Activated CD4-positive, alpha-beta T cell treated with anti-CD3 and anti-CD28 coated beads, Interleukin-2, amount 50 U/mL, for 24 hours (primary cell): ENCODE data around the gene GRIK5.
A peak's percentile ranks its signal among the peaks of the same experiment; 100 is the strongest.
"Not testable (repeated sequence)": the region's sequence is repeated elsewhere in the genome, so short reads cannot be mapped to it uniquely, and the experiment has no call there.

ENCODE experiments used
- DNase-seq, 2 donors: peaks; one replicate each; pipeline ENCODE4 v3.0.0-alpha.2; 2020; ENCODE audit warnings: low read depth in 1 of 2, low spot score in 1 of 2

The GRIK5 gene, protein sequence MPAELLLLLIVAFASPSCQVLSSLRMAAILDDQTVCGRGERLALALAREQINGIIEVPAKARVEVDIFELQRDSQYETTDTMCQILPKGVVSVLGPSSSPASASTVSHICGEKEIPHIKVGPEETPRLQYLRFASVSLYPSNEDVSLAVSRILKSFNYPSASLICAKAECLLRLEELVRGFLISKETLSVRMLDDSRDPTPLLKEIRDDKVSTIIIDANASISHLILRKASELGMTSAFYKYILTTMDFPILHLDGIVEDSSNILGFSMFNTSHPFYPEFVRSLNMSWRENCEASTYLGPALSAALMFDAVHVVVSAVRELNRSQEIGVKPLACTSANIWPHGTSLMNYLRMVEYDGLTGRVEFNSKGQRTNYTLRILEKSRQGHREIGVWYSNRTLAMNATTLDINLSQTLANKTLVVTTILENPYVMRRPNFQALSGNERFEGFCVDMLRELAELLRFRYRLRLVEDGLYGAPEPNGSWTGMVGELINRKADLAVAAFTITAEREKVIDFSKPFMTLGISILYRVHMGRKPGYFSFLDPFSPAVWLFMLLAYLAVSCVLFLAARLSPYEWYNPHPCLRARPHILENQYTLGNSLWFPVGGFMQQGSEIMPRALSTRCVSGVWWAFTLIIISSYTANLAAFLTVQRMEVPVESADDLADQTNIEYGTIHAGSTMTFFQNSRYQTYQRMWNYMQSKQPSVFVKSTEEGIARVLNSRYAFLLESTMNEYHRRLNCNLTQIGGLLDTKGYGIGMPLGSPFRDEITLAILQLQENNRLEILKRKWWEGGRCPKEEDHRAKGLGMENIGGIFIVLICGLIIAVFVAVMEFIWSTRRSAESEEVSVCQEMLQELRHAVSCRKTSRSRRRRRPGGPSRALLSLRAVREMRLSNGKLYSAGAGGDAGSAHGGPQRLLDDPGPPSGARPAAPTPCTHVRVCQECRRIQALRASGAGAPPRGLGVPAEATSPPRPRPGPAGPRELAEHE

DNA sequence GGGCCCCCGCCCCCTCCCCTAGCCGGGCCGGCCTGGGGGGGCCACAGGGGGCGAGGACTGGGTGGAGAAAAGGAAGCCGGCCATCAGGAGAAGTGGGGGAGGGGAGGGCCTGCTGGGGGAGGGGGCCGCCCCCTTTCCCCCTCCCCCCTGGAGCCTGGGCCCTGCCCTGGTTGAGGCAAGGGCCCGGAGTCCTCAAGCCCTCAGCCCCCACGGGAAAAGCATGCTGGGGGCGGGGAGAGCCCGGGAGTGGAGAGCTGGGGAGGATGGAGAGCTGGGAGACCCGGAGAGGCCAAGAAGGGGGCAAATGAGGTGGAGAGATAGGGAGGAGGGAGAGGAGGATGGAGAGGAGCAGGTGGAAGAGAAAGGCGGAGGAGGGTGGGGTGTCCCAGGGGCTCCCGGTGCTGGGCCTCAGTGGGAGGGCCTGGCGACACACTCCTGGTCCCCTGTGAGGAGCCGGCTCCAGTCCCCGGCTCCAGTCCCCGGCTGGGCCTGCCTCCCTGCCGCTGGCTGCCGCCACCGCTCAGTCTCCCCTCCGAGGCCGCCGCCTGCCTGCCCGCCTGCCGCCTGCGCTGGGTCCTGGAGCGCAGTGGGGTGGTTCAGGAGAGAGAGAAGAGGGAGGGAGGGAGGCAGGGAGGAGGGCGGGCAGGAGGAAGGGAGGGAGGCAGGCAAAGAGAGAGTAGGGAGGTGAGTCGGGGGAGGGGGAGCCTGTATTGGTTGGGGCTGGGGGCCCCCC lies at the start of gene GRIK5:
Gene GRIK5 (minus strand): TSS at position 588 of the 733 bp plus-strand sequence. CDS start 4,436 bp downstream, outside the sequence.
- DNase-seq: no peak

DNA sequence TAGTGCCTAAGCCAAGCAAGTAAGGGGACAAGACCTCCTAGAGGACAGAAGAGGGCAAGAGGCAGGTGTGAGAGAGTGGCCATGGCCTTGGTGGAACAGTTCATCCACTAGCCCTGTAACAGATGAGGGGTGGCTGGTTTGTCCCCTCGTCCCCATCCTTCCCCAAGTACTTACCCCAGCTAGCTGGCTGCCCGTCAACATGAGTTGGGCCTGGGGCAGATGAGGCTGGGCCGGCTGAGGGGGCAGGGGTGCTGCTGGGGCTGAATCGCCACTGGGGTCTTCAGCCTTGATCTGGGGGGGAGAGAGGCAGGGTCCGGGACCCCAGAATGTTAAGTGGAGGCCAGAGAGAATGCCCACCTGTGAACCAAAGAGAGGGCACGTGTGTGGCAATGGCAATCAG lies 47.1 kb upstream of the GRIK5 start:
- DNase-seq: no peak

DNA sequence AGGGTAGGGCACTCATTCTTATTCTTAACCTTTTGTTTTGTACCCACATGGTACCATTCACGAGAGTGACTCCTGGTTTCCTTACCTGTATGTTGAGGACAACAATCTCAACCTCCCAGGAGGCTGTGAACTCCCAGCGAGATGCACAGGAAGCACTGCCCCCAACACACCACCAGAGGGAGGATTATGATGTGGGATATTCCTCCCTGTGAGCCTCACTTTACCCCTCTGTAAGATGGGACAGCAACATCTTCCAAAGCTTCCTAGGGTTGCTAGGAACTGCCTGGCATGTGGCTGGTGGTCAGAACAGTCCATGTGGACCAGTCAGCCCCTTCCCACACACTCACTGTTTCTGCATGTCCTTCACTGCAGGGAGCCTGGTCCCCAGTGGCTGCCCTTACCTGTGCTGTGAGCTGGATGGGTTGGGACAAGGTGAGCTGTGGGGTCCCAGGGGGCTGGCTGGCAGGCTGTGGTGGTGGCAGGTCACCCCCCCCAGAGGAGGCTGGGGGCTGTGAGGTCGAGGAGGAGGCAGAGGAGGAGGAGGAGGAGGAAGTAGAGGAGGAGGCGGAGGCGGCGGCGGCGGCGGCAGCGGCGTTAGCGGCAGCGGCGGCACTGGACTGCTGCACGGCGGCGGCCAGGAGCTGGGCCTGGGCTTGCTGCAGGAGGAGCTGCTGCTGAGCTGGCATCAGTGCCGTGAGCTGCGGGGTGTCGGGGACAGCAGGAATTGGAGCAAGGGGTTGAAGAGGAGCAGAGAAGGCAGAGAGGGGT lies 46.5 kb upstream of the GRIK5 start:
- no peak for DNase-seq

DNA sequence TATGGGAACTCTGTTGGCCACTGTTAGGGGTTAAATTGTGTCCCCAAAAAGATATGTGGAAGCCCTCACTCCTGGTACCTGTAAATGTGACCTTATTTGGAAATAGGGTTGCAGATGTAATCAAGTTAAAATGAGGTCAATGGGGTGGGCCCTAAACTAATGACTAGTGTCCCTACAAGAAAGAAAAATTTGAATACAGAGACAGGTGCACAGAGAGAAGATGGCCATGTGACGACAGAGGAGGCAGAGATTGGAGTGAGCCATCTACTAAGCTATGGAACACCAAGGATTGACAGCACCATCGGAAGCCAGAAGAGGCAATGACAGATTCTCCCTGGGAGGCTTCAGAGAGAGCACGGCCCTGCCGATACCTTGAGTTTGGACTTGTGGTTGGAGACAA lies 45.7 kb upstream of the GRIK5 start:
- DNase-seq: no peak

DNA sequence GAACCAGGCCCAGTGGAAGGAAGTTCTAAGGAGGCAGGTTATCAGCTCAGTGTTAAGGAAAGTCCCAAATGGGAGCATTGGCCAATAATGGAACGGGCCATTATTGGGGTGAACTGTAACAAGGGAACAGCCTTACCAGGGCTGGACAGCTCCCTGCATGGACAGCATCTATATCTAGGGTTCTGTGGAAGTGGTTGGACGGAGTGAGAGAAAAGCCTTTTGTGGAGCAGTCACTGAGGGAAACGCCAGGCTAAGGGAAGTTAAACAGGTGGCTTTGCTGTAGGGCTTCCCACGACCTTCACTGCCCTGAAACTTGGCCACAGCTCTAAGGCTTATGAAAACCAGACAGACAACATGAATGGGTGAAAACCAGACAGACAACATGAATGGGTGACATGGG lies 45.2 kb upstream of the GRIK5 start:
- DNase-seq: no peak

DNA sequence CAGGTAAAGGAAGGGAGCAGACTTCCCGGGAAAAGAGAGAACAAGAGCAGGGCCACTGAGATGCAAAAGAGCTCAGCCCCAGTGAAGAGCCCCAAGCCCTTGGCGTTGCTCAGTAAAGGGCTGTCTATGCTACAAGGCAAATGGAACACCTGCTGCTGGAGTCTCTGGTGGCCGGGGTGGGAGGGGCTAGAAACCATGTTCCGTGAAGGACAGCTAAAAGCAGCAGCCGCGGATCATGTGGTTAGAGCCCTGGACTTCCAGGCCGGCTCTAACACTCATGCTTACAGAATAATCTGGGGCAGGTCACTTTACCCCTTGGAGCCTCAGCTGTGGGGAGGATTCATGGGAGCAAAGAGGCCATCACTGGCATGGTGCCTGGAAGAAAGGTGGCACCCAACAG lies 44.4 kb upstream of the GRIK5 start:
- DNase-seq: no peak

DNA sequence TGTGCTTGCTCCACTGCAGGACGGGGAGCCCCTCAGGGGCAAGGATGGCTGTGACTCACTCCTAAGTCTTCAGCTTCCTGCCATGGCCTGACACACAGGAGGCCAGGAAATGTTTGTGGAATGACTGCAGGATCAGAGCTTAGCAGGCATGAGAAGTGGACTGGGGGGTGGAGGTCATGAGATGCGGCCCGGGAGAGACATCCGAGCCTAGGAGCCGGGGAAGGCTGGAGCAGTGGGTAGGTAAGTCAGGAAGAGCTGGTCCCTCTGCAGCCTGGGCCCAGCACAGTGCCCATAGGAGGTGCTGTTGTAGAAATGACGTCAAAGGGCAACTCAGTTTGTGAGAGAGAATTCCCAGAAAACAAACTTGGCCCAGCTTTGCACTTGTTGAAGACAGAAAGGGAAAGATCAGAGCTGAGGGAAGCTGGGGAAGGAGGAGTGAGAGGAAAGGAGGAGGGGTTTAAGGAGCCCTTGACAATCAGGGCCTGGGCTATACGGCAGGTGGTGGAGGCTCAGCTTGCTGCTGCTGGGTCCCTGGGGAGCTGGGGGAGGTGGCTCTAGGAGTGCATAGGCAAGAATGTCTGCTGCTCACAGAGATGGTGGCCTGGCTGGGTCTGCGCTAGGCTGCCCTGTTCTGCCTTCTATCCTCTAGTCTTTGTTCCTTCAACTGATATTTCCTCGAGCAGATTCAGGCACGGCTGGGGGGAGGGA lies 43.8 kb upstream of the GRIK5 start:
- DNase-seq: no peak

DNA sequence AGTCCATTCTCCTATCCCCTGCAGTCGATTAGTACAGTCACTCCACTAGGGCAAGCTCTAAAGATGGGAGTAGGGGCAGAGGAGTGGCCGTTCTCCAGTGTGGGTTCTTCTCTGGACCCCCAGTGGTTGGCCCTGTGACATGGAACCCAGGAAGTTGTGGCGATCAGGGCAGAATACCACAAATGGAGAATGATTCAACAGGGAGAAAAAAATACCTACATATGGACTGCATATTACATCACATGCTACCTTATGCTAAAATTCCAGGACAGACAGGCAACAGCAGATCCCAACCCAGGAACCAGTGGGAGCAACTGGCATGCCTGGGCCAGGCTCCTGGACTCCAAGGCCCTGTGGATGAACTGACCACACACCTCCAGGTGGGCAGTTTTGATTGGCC lies 41.8 kb upstream of the GRIK5 start:
- no peak for DNase-seq

DNA sequence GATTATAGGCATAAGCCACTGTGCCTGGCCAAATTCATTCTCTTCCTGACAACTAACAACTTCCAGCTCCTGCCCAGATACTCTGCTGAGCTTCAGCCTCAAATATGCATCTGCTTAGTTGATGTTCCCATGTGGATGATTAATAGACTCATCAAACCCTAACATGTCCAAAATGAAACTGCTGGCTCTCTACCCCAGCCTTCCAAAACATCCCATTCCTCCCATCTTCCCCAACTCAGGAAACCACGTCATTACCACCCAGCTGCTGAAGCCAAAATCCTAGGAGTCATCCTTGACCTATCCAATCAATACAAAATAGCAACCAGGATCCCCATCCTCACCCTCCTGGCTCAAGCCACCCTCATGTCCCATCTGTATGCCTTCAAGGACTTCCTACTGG lies 41.4 kb upstream of the GRIK5 start:
- DNase-seq: no peak

DNA sequence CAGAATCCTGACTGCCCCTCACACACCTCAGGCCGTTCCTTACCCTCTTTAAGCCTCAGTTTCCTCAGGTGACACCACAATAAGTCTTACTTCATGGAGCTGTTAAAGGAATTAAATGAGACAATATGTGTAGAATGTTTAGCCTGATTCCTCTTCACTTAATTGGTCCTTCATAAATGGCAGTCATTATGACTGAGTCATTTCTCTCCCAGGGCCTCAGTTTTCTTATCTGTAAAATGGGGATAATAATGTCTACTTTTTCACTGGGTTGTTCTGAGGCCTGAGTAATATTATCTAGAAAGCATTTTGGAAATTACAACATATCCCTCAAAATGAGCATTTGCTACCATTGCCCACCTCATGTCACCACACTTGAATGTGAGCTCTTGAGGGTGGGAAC lies 40.7 kb upstream of the GRIK5 start:
- DNase-seq: no peak

DNA sequence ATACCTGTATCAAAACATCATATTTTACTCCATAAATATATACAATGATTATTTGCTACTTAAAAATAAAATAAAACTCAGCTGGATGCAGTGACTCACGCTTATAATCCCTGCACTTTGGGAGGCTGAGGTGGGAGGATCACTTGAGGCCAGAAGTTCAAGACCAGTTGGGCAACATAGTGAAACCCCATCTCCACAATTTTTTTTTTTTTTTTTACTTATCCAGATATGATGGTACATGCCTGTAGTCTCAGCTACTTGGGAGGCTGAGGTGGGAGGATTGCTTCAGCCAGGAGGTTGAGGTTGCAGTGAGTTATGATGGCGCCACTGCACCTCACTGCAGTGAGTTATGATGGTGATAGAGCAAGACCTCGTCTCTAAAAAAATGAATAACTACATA lies 39.9 kb upstream of the GRIK5 start:
- DNase-seq: no peak

DNA sequence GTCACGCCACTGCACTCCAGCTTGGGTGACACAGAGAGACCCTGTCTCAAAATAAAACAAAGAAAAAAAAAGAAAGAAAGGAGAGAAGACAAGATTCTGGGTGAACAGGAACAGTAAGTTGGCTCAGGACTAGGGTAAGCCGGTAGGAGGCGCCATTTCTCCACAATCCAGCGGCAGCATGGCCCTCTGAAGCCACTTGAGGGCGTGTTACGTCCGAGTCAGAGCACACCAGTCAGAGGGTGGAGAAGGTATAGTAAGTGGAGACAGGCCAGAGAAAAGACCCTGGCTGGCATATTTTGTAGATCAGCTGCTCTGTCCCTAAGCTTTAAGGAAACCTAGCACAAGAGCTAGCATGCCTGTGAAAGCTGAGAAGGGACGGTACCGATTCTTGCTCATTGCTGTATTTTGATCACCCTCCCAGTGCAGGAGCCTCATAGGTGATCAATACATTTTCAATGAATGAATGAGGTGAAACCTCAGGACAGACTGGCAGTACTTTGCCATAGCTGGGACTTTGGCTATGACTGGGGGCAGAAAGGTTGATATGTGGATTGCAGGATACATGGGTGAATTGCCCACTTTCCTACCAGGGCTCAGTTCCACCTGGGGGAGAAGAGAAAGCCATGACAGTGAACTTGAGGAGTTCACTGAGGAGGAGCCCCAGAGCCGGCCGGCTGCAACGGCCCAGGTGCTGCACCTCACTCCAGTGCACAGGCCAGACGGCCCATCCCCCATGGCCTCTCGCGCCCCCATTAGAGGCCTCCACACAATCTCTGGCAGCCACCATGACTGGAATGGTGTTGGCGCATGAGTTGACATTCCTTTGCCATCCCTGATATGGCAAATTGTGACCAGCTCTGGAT lies 38.8 kb upstream of the GRIK5 start:
- peak; percentile 78 to 85 for DNase-seq

DNA sequence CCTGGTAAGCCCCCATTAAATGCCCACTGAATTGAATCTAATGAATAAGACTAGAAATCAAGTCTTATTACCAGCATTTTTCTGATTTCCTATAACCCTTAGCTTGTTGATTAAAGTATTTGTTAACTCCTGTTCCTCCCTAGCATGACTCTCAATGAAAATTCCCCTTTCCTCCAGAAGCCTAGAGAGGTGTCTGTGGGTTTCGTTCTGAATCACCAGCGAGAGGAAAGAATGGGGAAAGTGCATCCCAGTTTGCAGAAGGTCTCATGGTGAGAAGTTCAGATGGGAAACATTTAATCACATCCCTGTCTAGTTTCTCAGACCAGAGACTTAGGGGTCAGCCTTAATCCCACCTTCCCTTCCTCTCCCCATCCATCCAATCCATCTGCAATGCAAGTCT lies 35.4 kb upstream of the GRIK5 start:
- DNase-seq: no peak

DNA sequence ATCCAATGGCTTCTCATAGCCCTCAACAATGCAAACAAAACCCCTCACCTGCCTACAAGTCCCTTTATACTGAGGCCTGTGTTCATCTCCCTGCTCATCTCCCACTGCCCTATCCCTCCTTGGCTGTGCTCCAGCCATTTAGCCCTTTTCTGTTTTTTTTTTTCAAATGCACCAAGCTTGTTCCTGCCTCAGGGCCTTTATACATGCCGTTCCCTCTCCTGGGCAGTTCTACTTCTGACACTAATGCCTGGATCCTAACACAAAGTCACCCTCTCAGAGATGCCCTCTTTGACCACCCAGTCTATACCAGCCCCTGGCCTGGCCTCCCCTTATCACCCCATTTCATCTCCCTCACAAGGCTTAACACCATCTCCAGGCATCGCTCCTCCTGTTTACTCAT lies 32.9 kb upstream of the GRIK5 start:
- no peak for DNase-seq

DNA sequence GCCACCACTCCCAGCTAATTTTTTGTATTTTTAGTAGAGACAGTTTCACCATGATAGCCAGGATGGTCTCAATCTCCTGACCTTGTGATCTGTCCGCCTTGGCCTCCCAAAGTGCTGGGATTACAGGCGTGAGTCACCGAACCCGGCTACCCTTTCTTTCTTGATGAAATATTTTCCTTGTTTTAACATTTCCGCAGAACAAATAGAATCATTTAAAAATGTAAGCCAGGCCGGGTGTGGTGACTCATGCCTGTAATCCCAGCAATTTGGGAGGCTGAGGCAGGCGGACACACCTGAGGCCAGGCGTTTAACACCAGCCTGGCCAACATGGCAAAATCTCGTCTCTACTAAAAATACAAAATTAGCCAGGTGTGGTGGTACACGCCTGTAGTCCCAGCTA lies 30.2 kb upstream of the GRIK5 start:
- not testable (repeated sequence) for DNase-seq

DNA sequence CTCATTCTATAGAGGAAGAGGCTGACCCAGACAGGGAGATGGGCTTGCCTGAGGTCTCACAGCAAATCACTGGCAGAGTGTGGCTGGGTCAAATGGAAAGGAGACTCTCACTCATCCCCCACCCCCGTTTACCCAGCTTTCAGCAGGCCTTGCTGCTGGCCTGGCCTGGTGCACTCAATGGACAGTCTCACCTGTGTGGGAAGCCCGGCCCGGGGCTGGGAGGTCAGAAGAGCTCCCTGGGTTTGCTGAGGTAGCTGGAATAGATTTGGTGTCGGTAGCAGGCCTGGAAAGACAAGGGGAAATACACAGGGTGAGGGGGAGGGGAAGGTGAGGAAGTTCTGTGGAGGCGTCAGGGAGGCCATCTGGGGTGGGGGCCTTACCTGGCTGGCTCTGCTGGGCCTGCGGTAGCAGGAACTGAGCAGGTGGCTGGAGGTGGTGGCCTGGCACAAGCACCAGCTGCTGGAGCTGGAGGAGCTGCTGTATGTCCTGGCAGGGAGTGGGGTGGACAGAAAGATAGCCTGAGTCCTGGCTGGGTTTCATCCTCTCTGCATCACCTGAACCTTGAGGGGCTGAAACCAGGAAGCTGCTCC lies 29.4 kb upstream of the GRIK5 start:
- no peak for DNase-seq

DNA sequence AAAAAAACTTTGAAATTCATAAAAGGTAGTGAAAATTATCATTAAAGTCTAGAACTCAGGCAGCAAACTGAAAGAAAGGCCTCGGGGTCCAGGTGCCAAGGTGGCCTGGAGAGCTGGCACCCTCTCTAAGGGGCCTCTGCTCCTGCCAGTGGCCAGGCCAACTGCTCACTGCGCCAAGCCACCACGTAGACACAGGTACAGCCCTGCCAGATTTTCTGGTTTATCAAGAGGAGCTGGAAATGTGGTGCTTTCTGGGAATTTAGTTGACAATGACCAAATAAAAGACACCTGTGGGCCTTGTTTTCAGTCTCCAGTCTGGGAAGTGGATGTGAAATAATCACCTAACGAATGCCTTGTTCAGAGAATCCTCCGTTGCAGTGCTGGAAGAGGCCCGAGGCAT lies 28.8 kb upstream of the GRIK5 start:
- no peak for DNase-seq

DNA sequence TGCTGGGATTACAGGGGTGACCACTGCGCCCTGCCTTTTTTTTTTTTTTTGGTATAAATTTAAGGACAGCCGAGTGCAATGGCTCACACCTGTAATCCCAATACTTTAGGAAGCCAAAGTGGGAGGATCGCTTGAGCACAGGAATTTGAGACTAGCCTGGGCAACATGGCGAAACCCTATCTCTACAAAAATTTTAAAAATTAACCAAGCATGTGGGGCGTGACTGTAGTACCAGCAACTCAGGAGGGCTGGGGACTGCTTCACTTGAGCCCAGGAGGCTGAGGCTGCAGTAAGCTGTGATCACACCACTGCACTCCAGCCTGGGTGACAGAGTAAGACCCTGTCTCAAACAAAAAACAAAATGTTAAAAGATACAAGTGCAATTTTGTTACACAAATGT lies 27.5 kb upstream of the GRIK5 start:
- DNase-seq: no peak
